Panc1 (cell line): ENCODE results near the gene DCST2. TPM values are rescaled to one million over a fixed set of nuclear protein-coding genes. Genes with fewer than 3 reads are reported as not detected.

Source experiments
- ATAC-seq: fragments of 200-7000 bp; cut with Tn5 transposase; 2 replicates; pipeline ENCODE4 v1.9.1; 2020; ENCODE audit warnings: mild to moderate bottlenecking, moderate library complexity
- BruUV-seq: library from RNA; stranded (reverse); fragments of 400-500 nt; replicated peaks from 2 replicates; lab custom pipeline; 2021; lab: Mats Ljungman, UMichigan
- CTCF ChIA-PET: fragments of 300-600 bp; sonication (Branson Sonifier 250); formaldehyde crosslinking; loops from one replicate; lab custom pipeline; 2022; ENCODE audit warnings: antibody characterized with exemption; lab: Charles Lee
- POLR2A ChIA-PET: fragments of 300-600 bp; sonication (Branson Sonifier 250); formaldehyde crosslinking; loops from one replicate; lab custom pipeline; 2022; ENCODE audit warnings: antibody characterized with exemption; lab: Charles Lee
- DNase-seq: peaks from one replicate; pipeline ENCODE4 v3.0.0-alpha.2; 2010; ENCODE audit warnings: low read depth, low spot score
- H3K27ac ChIP-seq: 2 replicates; pipeline ENCODE4 v1.5.1; 2011; ENCODE audit warnings: mild to moderate bottlenecking, low read length, inconsistent platforms
- H3K27me3 ChIP-seq: fragments of 200-500 bp; sonication (Bioruptor generic); 2 replicates; pipeline ENCODE4 v1.6.0; 2014; ENCODE audit warnings: low read length, inconsistent platforms; ENCODE audit not compliant: control insufficient read depth, insufficient read depth
- H3K36me3 ChIP-seq: fragments of 200-500 bp; sonication (Bioruptor generic); 2 replicates; pipeline ENCODE4 v1.5.1; 2014; ENCODE audit warnings: inconsistent platforms, mild to moderate bottlenecking, low read length, moderate library complexity; ENCODE audit not compliant: control insufficient read depth, insufficient read depth
- H3K4me1 ChIP-seq: 2 replicates; pipeline ENCODE4 v1.5.1; 2011; ENCODE audit warnings: inconsistent platforms, mild to moderate bottlenecking, low read length, moderate library complexity; ENCODE audit not compliant: control insufficient read depth, insufficient read depth
- H3K4me3 ChIP-seq, 2 experiments: 2 replicates each; pipeline ENCODE4 v1.5.1; 2011 to 2012; ENCODE audit warnings: low read depth in 2 of 2, low read length in 2 of 2, mild to moderate bottlenecking in 2 of 2, inconsistent platforms in 1 of 2, moderate library complexity in 1 of 2
- H3K9me3 ChIP-seq: fragments of 200-500 bp; sonication (Bioruptor generic); 2 replicates; pipeline ENCODE4 v1.5.1; 2014; ENCODE audit warnings: low read depth, mild to moderate bottlenecking, inconsistent platforms, low read length, moderate library complexity; ENCODE audit not compliant: control insufficient read depth, insufficient read depth
- CTCF ChIP-seq: fragments of 450-650 bp; IDR thresholded peaks from 2 replicates; pipeline ENCODE4 v1.5.1; 2017; ENCODE audit warnings: mild to moderate bottlenecking
- POLR2AphosphoS5 ChIP-seq: IDR thresholded peaks from 2 replicates; pipeline ENCODE4 v1.6.1; 2012; ENCODE audit warnings: mild to moderate bottlenecking, low read depth, low read length, moderate library complexity
- REST ChIP-seq, 2 experiments: IDR thresholded peaks; 2 replicates each; pipeline ENCODE4 v1.6.1; 2011 to 2012; ENCODE audit warnings: low read depth in 2 of 2, control low read depth in 1 of 2, low read length in 1 of 2, mild to moderate bottlenecking in 1 of 2, moderate library complexity in 1 of 2; ENCODE audit not compliant: insufficient read depth in 1 of 2
- SIN3A ChIP-seq: IDR thresholded peaks from 2 replicates; pipeline ENCODE4 v1.6.1; 2012; ENCODE audit warnings: low read depth, mild to moderate bottlenecking, low read length, moderate library complexity, borderline replicate concordance; ENCODE audit not compliant: insufficient read depth
- TCF7L2 ChIP-seq: IDR thresholded peaks from 2 replicates; pipeline ENCODE4 v1.6.1; 2011; ENCODE audit warnings: mild to moderate bottlenecking, low read depth, low read length, inconsistent platforms
- in situ Hi-C: cut with HindIII; loops from 2 replicates; pipeline ENCODE4 v1.10.0; 2016; ENCODE audit warnings: low sequenced_read_pairs, low pct_unique_long_range_greater_than_20kb
- intact Hi-C: fragments of 100-400 bp; cut with micrococcal nuclease; formaldehyde crosslinking; loops from one replicate; pipeline ENCODE4 v1.10.0; 2022; ENCODE audit not compliant: unreplicated experiment
- total RNA-seq: library from RNA; stranded (reverse); gene quantifications from one replicate; pipeline ENCODE4 v1.2.1, GENCODE V29; 2021; ENCODE audit not compliant: unreplicated experiment

Gene DCST2
- total RNA-seq, 1 experiment from 2014 or later = 0.13 TPM

- in situ Hi-C loops = no loop called here
- H3K4me3 ChIP-seq = peak overlapping the region; percentile 83 to 85
- ChIA-PET CTCF (interaction anchor here (3.3 kb wide), 1 partner anchor 22 kb away, joined by 21 read pairs; no protein-coding TSS in a partner anchor), POLR2A (no interaction called here)
- DNase-seq (no peak), ATAC-seq (peak; percentile 56)
- peak; percentile 96 for TF ChIP-seq CTCF
- TF ChIP-seq SIN3A = 0 out of 2 replicates have a peak, but pooled peaks have one; percentile 35
- TF ChIP-seq TCF7L2 = no peak
- H3K27me3 ChIP-seq = no peaks in the 10 kb centered on the region
- H3K9me3 ChIP-seq = no peaks in the 10 kb centered on the region
- H3K27ac ChIP-seq = no peak overlapping the region; the same call in 1 of the 2 replicates
- no TSS peak for BruUV-seq
- peaks cover 19% of the 10 kb centered on the region for H3K4me1 ChIP-seq
- no peaks in the 10 kb centered on the region; the same call in 1 of the 2 replicates for H3K36me3 ChIP-seq
- intact Hi-C loops = loop anchor here (1.0 kb wide), 1 partner anchor 21 kb away; no protein-coding TSS in a partner anchor
Observed at GRCh38 chr1:155062702-155063411, 29.3 kb upstream of the DCST2 start.

GRCh38 chr1:155062151-155062686 lies 28.6 kb upstream of the DCST2 start:
- Histone ChIP-seq H3K27me3 (no peaks in the 10 kb centered on the region), H3K4me3 (peak overlapping the region in 1 of 2 experiments; percentile 83; a peak in 2 of 4 replicates), H3K4me1 (peaks cover 19% of the 10 kb centered on the region), H3K9me3 (no peaks in the 10 kb centered on the region), H3K27ac (no peak overlapping the region), H3K36me3 (no peaks in the 10 kb centered on the region; the same call in 1 of the 2 replicates)
- TF ChIP-seq REST (IDR thresholded peaks at IDR 0.05; ENCODE audit: insufficient read depth in 1 of 2, low read depth in 2 of 2, low read length in 1 of 2) = no peak
- no peak for TF ChIP-seq SIN3A
- TF ChIP-seq TCF7L2 = no peak
- TF ChIP-seq POLR2AphosphoS5 = no peak
- no peak for TF ChIP-seq CTCF
- CTCF ChIA-PET = interaction anchor here (0.5 to 3.0 kb wide), 9 partner anchors 10 to 1137 kb away, joined by 3 to 16 read pairs (median 5); partner anchors contain the start of gene ADAM15
- intact Hi-C loops (no loop called here), in situ Hi-C loops (no loop called here)
- no TSS peak for BruUV-seq
- POLR2A ChIA-PET = no interaction called here
- peak; percentile 50 for ATAC-seq
- DNase-seq = no peak
